Stimulated activated CD8-positive, alpha-beta memory T cell treated with anti-CD3 and anti-CD28 coated beads, Interleukin-4, amount 100 ng/mL, for 24 hours (primary cell): Measurements from ENCODE around the gene MAGI1.
"Not testable (repeated sequence)": the region's sequence is repeated elsewhere in the genome, so short reads cannot be mapped to it uniquely, and the experiment has no call there.

Experiments
- DNase-seq: peaks from one replicate; pipeline ENCODE4 v3.0.0-alpha.2; 2020; ENCODE audit warnings: low read depth

The MAGI1 gene

DNA sequence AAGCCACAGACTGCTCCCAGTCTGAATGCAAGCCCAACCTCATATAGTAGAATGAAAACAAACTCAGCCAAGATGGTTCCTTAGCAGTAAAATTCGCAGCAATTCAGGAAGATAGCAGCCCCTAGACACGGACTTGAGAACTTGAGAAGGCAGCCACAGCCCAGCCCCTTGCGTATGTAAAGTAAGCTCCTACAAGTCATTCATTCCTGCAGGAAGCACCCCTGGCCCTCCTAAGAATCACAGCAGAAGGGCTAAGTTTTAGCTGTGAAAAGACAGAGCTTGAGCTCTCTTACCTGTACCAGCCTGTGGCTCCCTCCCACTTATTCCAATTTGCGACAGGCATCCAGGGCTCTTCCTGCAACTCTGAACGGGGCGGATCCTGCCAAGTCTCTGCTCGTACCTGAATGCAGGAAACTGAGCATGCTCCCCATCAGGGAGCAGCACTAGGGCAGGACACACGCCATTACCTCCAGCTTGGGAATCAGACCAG lies 136.4 kb downstream of the MAGI1 start:
- no peak for DNase-seq

GRCh38 chr3:65901226-65901625 lies 137.5 kb downstream of the MAGI1 start:
- DNase-seq = no peak

DNA sequence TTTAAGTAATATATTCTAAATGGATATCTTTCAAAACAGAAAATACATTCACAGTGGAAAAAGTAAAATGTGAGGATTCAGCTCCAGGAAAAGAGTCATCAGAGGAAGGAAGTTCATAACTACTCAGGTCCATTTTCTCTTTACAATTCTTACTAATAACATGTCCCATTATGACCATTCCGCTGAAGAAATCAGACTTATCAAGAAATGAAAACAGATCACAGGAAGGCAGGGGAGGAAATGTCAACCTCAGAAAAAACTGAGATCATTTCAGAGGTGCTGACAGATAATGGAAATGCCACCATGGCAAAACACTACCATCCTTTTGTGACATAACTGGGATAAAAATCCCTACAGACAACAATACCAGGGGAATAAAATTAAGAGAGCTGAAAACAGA lies 139.5 kb downstream of the MAGI1 start:
- DNase-seq = no peak

DNA sequence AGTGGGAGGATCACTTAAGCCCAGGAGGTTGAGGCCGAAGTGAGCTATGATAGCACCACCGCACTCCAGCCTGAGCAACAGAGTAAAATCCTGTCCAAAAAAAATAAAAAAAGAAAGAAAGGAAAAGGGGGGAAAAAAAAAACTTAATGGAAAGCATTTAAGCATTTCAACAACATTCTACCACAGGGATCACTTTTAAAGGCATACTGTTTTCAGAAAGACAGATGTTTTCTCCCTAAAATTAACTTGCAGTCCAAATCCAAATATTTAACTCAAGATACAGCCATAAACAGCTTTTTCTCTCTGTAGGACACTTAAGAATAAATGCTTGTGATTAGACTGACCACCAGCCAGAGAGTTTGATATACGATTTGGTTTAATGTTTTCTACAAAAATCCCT lies 141.0 kb downstream of the MAGI1 start:
- DNase-seq = no peak

GRCh38 chr3:65896321-65896720 lies 142.4 kb downstream of the MAGI1 start:
- no peak for DNase-seq

GRCh38 chr3:65894679-65895453 lies 143.9 kb downstream of the MAGI1 start:
- DNase-seq = no peak

- DNase-seq = no peak
Measured at GRCh38 chr3:65894126-65894525, 144.6 kb downstream of the MAGI1 start.

DNA sequence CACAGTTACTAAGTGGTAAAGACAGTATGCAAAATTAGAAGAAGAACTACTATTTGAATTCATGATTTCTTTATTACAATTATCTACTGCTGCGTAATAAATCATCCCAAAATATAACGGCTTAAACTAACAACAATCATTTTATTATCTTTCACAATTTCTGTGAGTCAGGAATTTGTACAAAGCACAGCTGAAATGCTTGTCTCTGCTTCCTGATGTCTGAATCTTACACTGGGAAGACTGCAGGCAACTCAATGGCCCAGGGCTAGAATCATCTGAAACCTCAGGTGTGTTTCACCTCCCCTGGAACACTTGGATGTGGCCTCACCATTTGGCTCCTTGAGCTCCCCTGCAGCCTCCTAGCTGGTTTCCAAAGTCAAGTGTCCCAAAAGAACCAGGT lies 145.1 kb downstream of the MAGI1 start:
- no peak for DNase-seq

DNA sequence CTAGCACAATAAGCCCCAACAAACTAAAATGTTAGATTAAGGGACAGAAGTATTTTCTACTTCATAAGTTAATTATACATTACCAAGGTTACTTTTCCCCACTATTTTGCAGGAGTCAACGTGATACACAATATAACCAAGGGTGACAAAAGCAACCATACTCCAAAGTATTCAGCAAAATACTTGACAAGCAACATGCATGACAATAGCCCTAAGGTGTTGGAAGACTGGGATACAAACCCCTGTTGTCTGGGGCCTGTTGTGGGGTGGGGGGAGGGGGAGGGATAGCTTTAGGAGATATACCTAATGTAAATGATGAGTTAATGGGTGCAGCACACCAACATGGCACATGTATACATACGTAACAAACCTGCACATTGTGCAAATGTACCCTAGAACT lies 147.2 kb downstream of the MAGI1 start:
- DNase-seq = not testable (repeated sequence)

DNA sequence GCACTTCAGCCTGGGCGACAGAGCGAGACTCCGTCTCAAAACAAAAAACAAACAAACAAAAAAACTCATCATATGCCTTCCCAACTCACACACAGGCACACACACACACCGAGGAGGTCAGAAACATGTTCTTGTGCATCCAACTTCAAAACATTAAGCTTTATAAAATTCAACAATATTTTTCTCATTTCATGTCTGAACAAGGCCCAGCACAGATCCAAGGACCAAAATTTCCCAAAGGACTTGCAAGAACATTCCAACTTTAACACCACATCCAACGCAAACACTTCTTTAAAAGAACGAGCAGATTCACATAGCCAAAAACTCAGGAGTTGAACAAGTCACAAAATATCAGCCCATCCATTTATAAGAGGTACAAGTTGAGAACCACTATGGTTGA lies 148.4 kb downstream of the MAGI1 start:
- DNase-seq = no peak

DNA sequence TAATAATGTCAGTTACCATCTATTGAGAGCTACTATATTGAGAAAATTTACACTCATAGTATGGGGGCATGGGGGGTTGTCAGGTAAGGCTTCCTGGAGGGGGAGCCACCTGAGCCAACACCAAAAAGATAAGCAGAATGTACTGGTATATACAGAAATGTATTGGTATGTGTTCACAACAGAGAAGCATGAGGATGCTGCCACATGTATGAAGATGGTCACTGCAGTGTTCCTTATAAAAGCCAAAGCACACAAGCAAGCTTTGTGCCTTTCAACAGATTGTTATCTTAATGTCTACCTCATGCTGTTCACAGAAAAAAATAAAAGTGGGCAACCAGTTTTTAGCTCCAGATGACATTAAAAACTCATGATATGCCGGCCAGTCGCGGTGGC lies 149.0 kb downstream of the MAGI1 start:
- DNase-seq = no peak

DNA sequence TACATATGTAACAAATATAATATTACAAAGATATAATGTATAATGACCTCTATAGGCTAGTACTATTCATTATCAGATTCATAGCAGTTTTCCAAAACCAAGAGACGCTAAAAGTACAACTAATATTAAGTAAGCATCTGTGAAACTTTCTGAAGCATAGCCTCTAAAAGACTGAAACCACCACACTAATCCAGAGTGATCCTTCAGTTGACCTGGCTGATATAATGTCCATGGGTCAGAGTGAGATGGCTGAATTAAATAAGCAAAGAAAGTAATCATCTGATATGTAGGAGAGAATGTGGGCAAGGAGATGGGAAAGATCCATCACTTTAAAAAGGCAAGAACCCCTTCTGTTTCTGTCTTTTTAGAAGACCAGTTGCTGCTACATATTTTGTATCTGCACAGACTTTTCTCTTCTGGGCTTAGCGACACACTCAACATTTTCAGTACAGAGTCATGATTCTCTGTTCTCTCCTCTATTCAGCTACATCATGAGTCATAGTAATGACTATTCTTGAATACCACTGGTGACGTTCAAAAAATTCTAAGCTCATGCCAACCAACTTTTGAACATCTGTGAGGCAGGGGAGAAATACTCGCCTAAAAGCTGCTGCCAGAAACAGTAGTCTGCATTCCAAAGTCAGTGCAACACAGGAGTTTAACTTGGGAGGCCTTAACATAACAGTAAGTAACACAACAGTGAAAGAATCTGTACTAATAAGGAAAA lies 149.6 kb downstream of the MAGI1 start:
- DNase-seq = no peak

- DNase-seq = no peak
Measured at GRCh38 chr3:65888196-65888595, 150.5 kb downstream of the MAGI1 start.

GRCh38 chr3:65886391-65886790 lies 152.3 kb downstream of the MAGI1 start:
- no peak for DNase-seq

DNA sequence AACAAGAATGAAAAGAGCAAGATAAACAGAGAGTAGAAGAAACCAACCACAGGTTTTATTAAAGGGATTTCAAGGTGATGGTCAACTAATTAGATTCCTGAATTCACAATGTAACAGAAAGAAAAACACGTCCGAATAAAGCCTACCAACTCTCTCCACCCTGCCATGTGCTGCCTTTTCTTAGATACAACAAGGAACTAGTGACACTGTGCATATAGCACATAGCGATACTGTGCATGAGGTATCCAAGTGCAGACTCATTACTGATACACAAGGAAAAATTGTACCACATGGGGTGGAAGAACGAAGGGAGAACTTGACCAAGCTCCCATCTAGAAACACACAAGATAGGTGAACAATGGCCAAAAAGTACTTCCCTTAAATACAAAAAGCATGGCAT lies 154.6 kb downstream of the MAGI1 start:
- DNase-seq = no peak

DNA sequence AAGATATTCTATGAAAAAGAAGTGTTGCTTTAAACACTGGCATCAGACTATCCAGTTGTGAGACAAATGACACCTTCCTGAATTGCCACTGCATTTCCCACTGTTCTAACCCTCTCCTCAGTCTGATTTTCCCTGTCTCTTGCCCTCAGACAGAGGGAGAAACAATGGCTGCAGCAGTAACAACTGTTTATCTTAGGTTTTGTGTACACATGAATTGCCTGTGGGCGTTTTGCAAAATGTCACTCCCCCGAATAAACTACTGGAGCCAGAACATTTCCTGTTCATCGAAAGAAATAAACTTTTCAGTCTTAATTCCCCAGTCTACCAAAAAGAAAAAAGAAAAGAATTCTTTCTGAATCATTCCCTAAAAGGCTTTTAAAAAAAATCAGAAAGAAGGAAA lies 155.1 kb downstream of the MAGI1 start:
- no peak for DNase-seq

DNA sequence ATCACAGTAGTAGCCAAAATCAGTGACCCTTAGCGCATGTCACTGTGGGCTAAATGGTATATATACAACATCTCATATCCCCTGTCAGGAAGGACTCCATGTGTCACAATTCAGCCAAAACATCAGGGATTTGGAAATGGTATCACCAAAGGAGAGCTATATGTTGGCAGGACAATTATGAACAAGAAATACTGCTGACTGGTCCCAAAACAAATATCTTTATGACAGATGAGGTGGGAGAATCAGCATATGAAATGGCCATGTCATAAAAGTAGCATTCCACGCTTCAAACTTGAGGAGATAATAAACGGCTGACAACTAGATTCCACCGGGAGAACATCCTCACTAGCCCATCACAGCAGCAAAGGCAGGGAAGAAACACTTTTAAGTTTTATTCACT lies 158.4 kb downstream of the MAGI1 start:
- DNase-seq = no peak

GRCh38 chr3:65879372-65879771 lies 159.3 kb downstream of the MAGI1 start:
- no peak for DNase-seq

DNA sequence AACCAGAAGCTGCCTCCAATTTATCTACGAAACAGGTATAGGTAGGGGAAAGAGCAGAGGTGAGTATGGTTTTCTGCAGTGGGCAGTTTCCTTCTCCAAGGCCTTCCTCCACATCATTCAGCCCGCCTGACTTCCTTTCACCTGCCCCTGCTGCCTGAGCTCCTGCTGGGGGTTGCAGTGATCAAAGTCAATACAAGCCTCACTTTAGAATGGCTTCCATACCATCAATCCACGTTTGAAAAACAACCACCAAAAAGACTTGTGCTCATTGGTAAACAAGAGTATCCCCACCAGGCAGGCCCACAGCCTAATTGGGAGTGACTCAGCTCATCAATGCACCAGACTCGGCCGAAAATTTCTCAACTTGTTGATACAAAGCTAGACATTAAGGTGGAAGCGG lies 159.9 kb downstream of the MAGI1 start:
- DNase-seq = no peak

GRCh38 chr3:65877160-65877559 lies 161.6 kb downstream of the MAGI1 start:
- no peak for DNase-seq

- DNase-seq = no peak
Measured at GRCh38 chr3:65876028-65876420, 162.7 kb downstream of the MAGI1 start.

DNA sequence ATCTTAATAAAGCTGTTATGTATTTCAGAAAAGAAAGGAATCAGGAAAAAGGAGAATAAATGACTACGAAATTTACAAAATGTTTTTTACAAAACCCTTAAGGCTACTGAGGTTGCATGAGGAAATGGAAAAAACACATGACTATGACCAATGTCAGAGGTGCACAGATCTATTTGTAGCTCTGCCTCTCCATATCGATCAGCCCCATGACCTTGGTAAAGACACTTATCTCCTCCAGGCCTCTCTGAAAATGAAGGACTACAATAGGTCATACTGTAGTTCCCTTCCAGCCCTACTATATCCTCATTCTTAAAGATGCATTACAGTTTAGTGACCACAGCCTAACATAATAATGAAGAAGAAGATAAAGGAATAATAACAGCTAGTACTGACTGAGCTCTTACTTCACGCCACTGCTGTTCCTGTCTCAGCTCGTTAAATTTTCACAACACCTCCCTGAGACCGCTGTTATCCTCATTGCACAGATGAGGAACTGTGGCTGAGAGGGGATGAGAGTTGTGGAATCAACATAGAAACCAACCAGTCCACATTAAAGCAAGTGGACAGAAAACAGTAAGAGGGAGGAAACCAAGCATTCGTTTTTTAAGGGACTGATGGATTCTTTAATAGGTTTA lies 163.2 kb downstream of the MAGI1 start:
- DNase-seq = no peak

GRCh38 chr3:65873869-65874268 lies 164.8 kb downstream of the MAGI1 start:
- no peak for DNase-seq
